Adrenal gland (tissue), 12 donors: ENCODE results near the gene TPH2. TPM values are rescaled to one million over a fixed set of nuclear protein-coding genes. Genes with fewer than 3 reads are reported as not detected.

Experiments
- DNase-seq, 7 donors: peaks; one replicate each; pipeline ENCODE4 v3.0.0-alpha.2; 2019 to 2020
- H3K27ac ChIP-seq, 5 donors: fragments of 200-600 bp; sonication (generic) in 4 of 5; 1 replicate in 3 of 5; 2 replicates in 2 of 5; pipeline versions ENCODE4 v1.5.1 to v1.8.0; 2016 to 2020; ENCODE audit warnings: mild to moderate bottlenecking in 1 of 5
- H3K27me3 ChIP-seq: fragments of 200-600 bp; 2 replicates; pipeline ENCODE4 v1.8.0; 2021
- H3K36me3 ChIP-seq, 2 donors: fragments of 200-600 bp; replicated peaks in 1 of 2; 1 replicate in 1 of 2; 2 replicates in 1 of 2; pipeline versions ENCODE4 v1.5.1 to v1.8.0; 2018 to 2022
- H3K4me1 ChIP-seq, 2 donors: fragments of 200-600 bp; replicated peaks in 1 of 2; 1 replicate in 1 of 2; 2 replicates in 1 of 2; pipeline versions ENCODE4 v1.5.1 to v1.8.0; 2018 to 2021
- H3K4me3 ChIP-seq, 4 donors: fragments of 200-600 bp; sonication (generic) in 3 of 4; one replicate each; pipeline ENCODE4 v1.5.1; 2016 to 2018
- H3K9me3 ChIP-seq, 3 donors: fragments of 200-600 bp; sonication (generic) in 1 of 3; replicated peaks in 1 of 3; 1 replicate in 2 of 3; 2 replicates in 1 of 3; pipeline versions ENCODE4 v1.5.1 to v1.8.0; 2016 to 2021
- CTCF ChIP-seq, 6 experiments: fragments of 450-650 bp in 4 of 6; fragments of 200-600 bp in 2 of 6; sonication (generic) in 1 of 6; IDR thresholded peaks; 1 replicate in 5 of 6; 2 replicates in 1 of 6; pipeline versions ENCODE4 v1.5.1 to v1.8.0; 2016 to 2021; ENCODE audit warnings: antibody characterized with exemption in 6 of 6, mild to moderate bottlenecking in 2 of 6, moderate library complexity in 1 of 6
- POLR2A ChIP-seq, 2 donors: fragments of 450-650 bp; IDR thresholded peaks; one replicate each; pipeline ENCODE4 v1.6.1; 2017; ENCODE audit warnings: antibody characterized with exemption in 2 of 2, mild to moderate bottlenecking in 2 of 2, moderate library complexity in 1 of 2
- WGBS, 4 donors: extraction: QIAGEN DNeasy Blood & Tissue Kit in 2 of 4; methylation state at CpG; one replicate each; pipeline versions ENCODE4 v1.1.5 to v1.1.7; 2013 to 2017; 5-methylcytosine and 5-hydroxymethylcytosine counted together
- intact Hi-C, 2 donors: fragments of 100-400 bp; cut with DNase I; formaldehyde crosslinking; loops; one replicate each; pipeline versions ENCODE4 v1.14.1 to v1.15.0; 2022 to 2023
- polyA plus RNA-seq, 3 donors: library from polyadenylated mRNA; stranded (reverse); fragments of 200-250 nt in 2 of 3; fragments of 350-450 nt in 1 of 3; fragmentation: Illumina TruSeq in 1 of 3; extraction: RNeasy Lipid Tissue Mini Kit (QIAGEN cat#74804) in 1 of 3; gene quantifications; one replicate each; pipeline ENCODE4 v1.2.3, GENCODE V29; 2013 to 2014
- total RNA-seq, 9 donors: library from RNA; depleted of rRNA in 4 of 9; stranded (reverse); fragments of >200 nt in 4 of 9; fragments of 120-200 nt in 1 of 9; fragmentation: NEBNext Ultra II Directional in 1 of 9; extraction: Animal tissue kit (Norgen Biotek cat#: 25700) in 1 of 9; gene quantifications; one replicate each; pipeline versions ENCODE4 v1.1.0 to v1.2.4, GENCODE V29; 2013 to 2023
- donor health status: healthy with polysubstance abuse.
- donor health status: Bipolar disorder and iron deficiency.
- donor health status: DM: yes; HTN: yes; CAD: no.
- donor health status: DM: no; HTN: no; CAD: no.
- donor health status: DM: no; HTN: no; CAD: no.
- donor health status: DM: yes; HTN: yes; CAD: no.

Gene TPH2
- total and polyA plus RNA-seq, 12 donors = 0.06 TPM; not detected in 11

GRCh38 chr12:71900091-71900490 lies 38.6 kb upstream of the TPH2 start:
- peaks cover 0 to 53% of the 10 kb centered on the region in 2 donors for H3K36me3 ChIP-seq
- intact Hi-C loops = loop anchor here in 1 of 2 donors (10.0 kb wide), 1 partner anchor 115 kb away; no protein-coding TSS in a partner anchor
- H3K9me3 ChIP-seq = no peaks in the 10 kb centered on the region
- no peaks in the 10 kb centered on the region for H3K4me1 ChIP-seq
- no peaks in the 10 kb centered on the region for H3K27me3 ChIP-seq
- no peak overlapping the region for H3K27ac ChIP-seq
- H3K4me3 ChIP-seq = no peak overlapping the region
- TF ChIP-seq CTCF (IDR thresholded peaks at IDR 0.05) (peak in 3 of 6 experiments; percentile 6 to 35 (median 16)), POLR2A (IDR thresholded peaks at IDR 0.05) (no peak)
- no peak for DNase-seq
- WGBS, 4 donors = 80 to 84% (median 81%) methylated on average over 2 of the region's 2 CpGs

- no peaks in the 10 kb centered on the region for H3K27me3 ChIP-seq
- H3K4me1 ChIP-seq = no peaks in the 10 kb centered on the region
- WGBS, 4 donors = 45 to 56% (median 48%) methylated on average over 1 of the region's 1 CpG
- H3K27ac ChIP-seq = no peak overlapping the region
- intact Hi-C loops = loop anchor here in 1 of 2 donors (10.0 kb wide), 1 partner anchor 120 kb away; no protein-coding TSS in a partner anchor
- TF ChIP-seq POLR2A (IDR thresholded peaks at IDR 0.05) (no peak), CTCF (IDR thresholded peaks at IDR 0.05) (no peak)
- no peak overlapping the region for H3K4me3 ChIP-seq
- H3K9me3 ChIP-seq = no peaks in the 10 kb centered on the region
- peaks cover 0 to 39% of the 10 kb centered on the region in 2 donors for H3K36me3 ChIP-seq
- no peak for DNase-seq
These were observed 34.0 kb upstream of the TPH2 start for GRCh38 chr12:71904629-71905028.

GRCh38 chr12:71935594-71935993 lies 3.1 kb upstream of the TPH2 start:
- no peaks in the 10 kb centered on the region for H3K36me3 ChIP-seq
- 53 to 61% (median 56%) methylated on average over 4 of the region's 4 CpGs for WGBS, 4 donors
- peaks cover 0 to 5% of the 10 kb centered on the region in 2 donors for H3K4me1 ChIP-seq
- DNase-seq = no peak
- peaks cover 3% of the 10 kb centered on the region for H3K27me3 ChIP-seq
- no peak overlapping the region for H3K27ac ChIP-seq
- H3K9me3 ChIP-seq = peaks cover 0 to 6% (median 0%) of the 10 kb centered on the region in 3 donors
- no peak overlapping the region for H3K4me3 ChIP-seq
- intact Hi-C loops = no loop called here
- no peak for TF ChIP-seq POLR2A (IDR thresholded peaks at IDR 0.05)
- no peak for TF ChIP-seq CTCF (IDR thresholded peaks at IDR 0.05)

GRCh38 chr12:71940068-71940467 lies 1.4 kb downstream of the TPH2 start:
- Histone ChIP-seq H3K4me1 (peaks cover 0 to 5% of the 10 kb centered on the region in 2 donors), H3K4me3 (no peak overlapping the region), H3K27ac (no peak overlapping the region), H3K36me3 (no peaks in the 10 kb centered on the region), H3K9me3 (peaks cover 0 to 6% (median 0%) of the 10 kb centered on the region in 3 donors), H3K27me3 (peaks cover 7% of the 10 kb centered on the region)
- TF ChIP-seq POLR2A (IDR thresholded peaks at IDR 0.05) = no peak
- TF ChIP-seq CTCF (IDR thresholded peaks at IDR 0.05) = no peak
- intact Hi-C loops = no loop called here
- DNase-seq = no peak
